WTC11 (cell line): Measurements from ENCODE around the gene NKX6-1.

ENCODE experiments used
- ATF2 ChIP-seq: sonication (generic); formaldehyde crosslinking; IDR thresholded peaks from 2 replicates; pipeline ENCODE4 v1.8.1; 2022; ENCODE audit warnings: low read depth, missing genetic modification reagents, borderline replicate concordance
- ATF3 ChIP-seq: sonication (generic); formaldehyde crosslinking; conservative IDR thresholded peaks from 2 replicates; pipeline ENCODE4 v1.8.1; 2022; ENCODE audit warnings: mild to moderate bottlenecking, missing genetic modification reagents
- CTCF ChIP-seq: fragments of 200-600 bp; IDR thresholded peaks from 2 replicates; pipeline ENCODE4 v1.8.0; 2022; ENCODE audit warnings: antibody characterized with exemption
- E2F5 ChIP-seq: sonication (generic); formaldehyde crosslinking; IDR thresholded peaks from 2 replicates; pipeline ENCODE4 v1.8.1; 2022; ENCODE audit warnings: mild to moderate bottlenecking, moderate library complexity, missing genetic modification reagents
- SMAD3 ChIP-seq: sonication (generic); formaldehyde crosslinking; IDR thresholded peaks from 2 replicates; pipeline ENCODE4 v1.8.0; 2022; ENCODE audit warnings: missing genetic modification reagents, mild to moderate bottlenecking, borderline replicate concordance
- SP1 ChIP-seq: sonication (generic); formaldehyde crosslinking; conservative IDR thresholded peaks from 2 replicates; pipeline ENCODE4 v1.8.1; 2022; ENCODE audit warnings: missing genetic modification reagents
- TEAD1 ChIP-seq: sonication (generic); formaldehyde crosslinking; IDR thresholded peaks from 2 replicates; pipeline ENCODE4 v1.8.0; 2022; ENCODE audit warnings: mild to moderate bottlenecking, missing genetic modification reagents
- ZBTB21 ChIP-seq: sonication (generic); formaldehyde crosslinking; IDR thresholded peaks from 2 replicates; pipeline ENCODE4 v1.8.1; 2023; ENCODE audit warnings: mild to moderate bottlenecking, missing genetic modification reagents, borderline replicate concordance
- ZNF263 ChIP-seq: sonication (generic); formaldehyde crosslinking; IDR thresholded peaks from 2 replicates; pipeline ENCODE4 v1.8.1; 2022; ENCODE audit warnings: low read depth, mild to moderate bottlenecking, moderate library complexity, missing genetic modification reagents

GRCh38 chr4:84545093-84545492 lies 46.0 kb upstream of the NKX6-1 start:
- no peak for TF ChIP-seq TEAD1 (CRISPR knock-in tag)
- no peak for TF ChIP-seq ATF3 (CRISPR knock-in tag)
- no peak for TF ChIP-seq SP1
- no peak for TF ChIP-seq ATF2 (CRISPR knock-in tag)
- no peak for TF ChIP-seq SMAD3 (CRISPR knock-in tag)
- TF ChIP-seq ZBTB21: no peak
- no peak for TF ChIP-seq CTCF
- no peak for TF ChIP-seq ZNF263
- TF ChIP-seq E2F5 (CRISPR knock-in tag): no peak
